ENCODE results near the gene ADGB. TPM values are rescaled to one million over a fixed set of nuclear protein-coding genes. Genes with fewer than 3 reads are reported as not detected.
A peak's percentile ranks its signal among the peaks of the same experiment; 100 is the strongest.

Gene ADGB
- total RNA-seq, 2 experiments from 2014 or later: not detected

DNA sequence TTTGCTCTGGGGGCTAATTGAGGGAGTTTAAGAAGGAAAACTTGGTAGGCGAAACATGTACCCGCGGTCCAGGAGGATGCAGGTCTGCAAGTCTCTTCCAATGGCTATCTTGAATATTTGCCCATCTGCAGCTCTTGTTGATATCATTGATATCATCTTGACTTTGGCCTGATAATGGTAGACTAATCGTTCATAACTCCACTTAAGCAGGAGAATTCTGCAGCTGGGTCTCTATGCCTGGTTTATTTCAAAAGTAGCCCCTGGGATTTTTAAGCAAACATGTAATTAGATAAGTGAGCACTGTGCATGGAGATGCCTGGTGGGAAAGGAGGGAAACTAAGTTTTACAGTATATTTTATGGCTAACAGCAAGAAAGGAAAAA, 52.7 kb downstream of the ADGB start:
- ChIA-PET POLR2A (no interaction called here), CTCF (no interaction called here)
- no peak overlapping the region for H3K27ac Mint-ChIP-seq
- no peaks in the 10 kb centered on the region for H3K9me3 Mint-ChIP-seq
- no peaks in the 10 kb centered on the region for H3K36me3 Mint-ChIP-seq (ENCODE audit: low read depth)
- H3K27me3 Mint-ChIP-seq: no peaks in the 10 kb centered on the region
- H3K4me3 Mint-ChIP-seq: no peak overlapping the region
- DNase-seq: no peak
- no peaks in the 10 kb centered on the region for H3K4me1 Mint-ChIP-seq

DNA sequence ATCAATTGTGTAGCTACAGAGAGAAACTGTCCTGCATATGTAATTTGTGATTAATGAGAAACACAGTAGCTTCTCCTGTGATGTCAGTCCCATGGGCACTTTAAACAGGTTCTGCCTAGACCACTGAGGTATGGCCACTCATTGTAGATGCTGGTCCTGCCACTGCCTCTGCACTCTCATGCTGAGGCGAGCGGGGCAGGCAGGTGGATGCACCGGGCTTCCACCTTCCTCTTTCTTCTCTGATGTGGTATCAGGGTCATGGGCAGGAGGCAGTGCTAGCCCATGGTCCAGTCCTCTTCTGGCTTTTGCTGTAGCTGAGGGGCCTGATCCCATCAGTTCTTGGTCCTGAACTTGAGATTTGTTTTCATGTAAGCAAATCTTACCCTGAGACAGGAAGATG, 58.7 kb downstream of the ADGB start:
- ChIA-PET CTCF (no interaction called here), POLR2A (no interaction called here)
- DNase-seq: no peak
- Mint-ChIP-seq H3K9me3 (no peaks in the 10 kb centered on the region), H3K27me3 (no peaks in the 10 kb centered on the region), H3K4me1 (no peaks in the 10 kb centered on the region), H3K27ac (no peak overlapping the region), H3K36me3 (ENCODE audit: low read depth) (no peaks in the 10 kb centered on the region), H3K4me3 (no peak overlapping the region)

DNA sequence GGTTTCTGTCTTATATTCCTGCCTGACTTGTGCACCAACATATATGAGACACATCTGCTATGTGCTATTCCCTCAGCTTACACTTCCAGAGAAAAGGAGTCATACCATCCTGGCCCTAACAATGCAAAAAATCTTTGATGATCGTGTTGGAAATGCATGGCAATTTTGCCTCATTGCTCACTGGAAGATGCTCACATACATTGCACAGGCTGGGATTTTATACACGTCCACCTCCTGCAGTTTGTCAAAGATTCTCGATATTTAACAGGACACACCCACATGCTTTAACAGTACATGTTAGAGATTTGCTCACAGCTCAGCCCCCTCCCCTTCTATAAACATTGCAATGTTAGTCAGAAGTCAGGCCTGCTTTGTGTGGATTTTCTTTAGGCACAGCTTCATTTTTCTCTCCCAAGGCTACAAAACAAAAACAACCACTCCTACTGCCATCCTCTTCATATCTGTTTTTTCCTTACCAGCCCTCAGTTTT, 66.1 kb downstream of the ADGB start:
- H3K27ac Mint-ChIP-seq: no peak overlapping the region
- no peaks in the 10 kb centered on the region for H3K27me3 Mint-ChIP-seq
- ChIA-PET POLR2A (no interaction called here), CTCF (no interaction called here)
- no peaks in the 10 kb centered on the region for H3K4me1 Mint-ChIP-seq
- no peaks in the 10 kb centered on the region for H3K36me3 Mint-ChIP-seq (ENCODE audit: low read depth)
- H3K4me3 Mint-ChIP-seq: no peak overlapping the region
- no peak for DNase-seq
- H3K9me3 Mint-ChIP-seq: no peaks in the 10 kb centered on the region

DNA sequence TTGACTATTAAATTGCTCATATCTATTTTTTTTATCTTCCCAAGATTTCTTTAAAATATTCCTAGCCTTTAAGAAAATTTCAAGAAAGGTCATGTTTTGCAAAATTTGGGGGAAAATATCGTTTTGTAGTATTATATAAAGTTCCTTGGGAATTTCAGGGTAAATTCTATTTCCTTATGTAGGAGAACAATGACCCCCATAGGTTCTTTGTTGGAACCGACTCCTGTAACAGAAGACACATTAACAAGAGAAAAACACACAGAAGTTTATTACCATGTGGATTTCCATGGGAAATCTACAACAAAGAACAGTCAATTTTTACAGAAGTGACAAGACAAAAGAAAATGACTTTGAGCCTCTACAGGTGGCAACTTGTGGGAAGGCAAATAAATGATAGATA, 68.1 kb downstream of the ADGB start:
- Mint-ChIP-seq H3K9me3 (no peaks in the 10 kb centered on the region), H3K27ac (no peak overlapping the region), H3K27me3 (no peaks in the 10 kb centered on the region), H3K36me3 (ENCODE audit: low read depth) (no peaks in the 10 kb centered on the region), H3K4me3 (no peak overlapping the region), H3K4me1 (no peaks in the 10 kb centered on the region)
- POLR2A ChIA-PET: no interaction called here
- no peak for DNase-seq
- CTCF ChIA-PET: no interaction called here

DNA sequence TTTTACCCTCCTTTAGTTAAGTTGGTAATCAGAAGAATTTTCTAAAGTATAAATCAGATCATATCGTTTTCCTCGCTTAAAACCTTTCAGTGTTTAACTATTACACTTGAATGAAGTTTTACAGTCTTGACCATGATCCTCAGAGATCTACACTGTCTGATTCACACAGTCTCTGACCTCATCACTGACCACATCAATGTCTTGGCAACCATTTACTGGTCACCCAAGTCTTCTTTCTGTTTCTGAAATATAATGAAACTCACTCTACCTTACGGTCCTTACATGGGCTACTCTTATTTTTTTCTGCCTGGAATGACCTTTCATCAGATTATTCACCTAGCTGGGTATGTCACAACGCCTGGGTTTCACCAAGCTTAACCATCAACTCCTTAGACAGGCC, 71.4 kb downstream of the ADGB start:
- Mint-ChIP-seq H3K9me3 (no peaks in the 10 kb centered on the region), H3K27me3 (no peaks in the 10 kb centered on the region), H3K4me3 (no peak overlapping the region), H3K36me3 (ENCODE audit: low read depth) (no peaks in the 10 kb centered on the region), H3K27ac (no peak overlapping the region), H3K4me1 (no peaks in the 10 kb centered on the region)
- ChIA-PET CTCF (no interaction called here), POLR2A (no interaction called here)
- no peak for DNase-seq

DNA sequence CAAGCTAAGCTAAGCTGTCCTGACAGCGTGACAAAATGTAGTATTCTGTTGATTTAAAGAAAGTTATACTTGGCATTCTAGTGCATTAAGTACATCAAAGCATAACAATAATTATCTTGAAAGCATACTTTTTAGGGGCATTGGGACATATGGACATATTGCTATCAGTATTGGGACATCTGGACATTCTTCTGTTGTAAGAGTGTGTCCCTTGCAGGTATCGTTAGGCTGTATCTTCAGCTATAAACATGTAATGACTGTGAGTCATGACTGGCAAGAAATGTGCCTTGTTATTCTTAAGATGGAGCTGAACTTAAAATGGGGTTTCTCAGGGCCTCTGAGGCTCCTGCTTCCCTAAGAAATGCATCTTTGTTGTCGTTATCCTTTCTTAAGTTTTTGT, 74.3 kb downstream of the ADGB start:
- no peaks in the 10 kb centered on the region for H3K9me3 Mint-ChIP-seq
- DNase-seq: no peak
- POLR2A ChIA-PET: no interaction called here
- CTCF ChIA-PET: no interaction called here
- H3K4me3 Mint-ChIP-seq: no peak overlapping the region
- H3K4me1 Mint-ChIP-seq: no peaks in the 10 kb centered on the region
- H3K27me3 Mint-ChIP-seq: no peaks in the 10 kb centered on the region
- H3K27ac Mint-ChIP-seq: no peak overlapping the region
- H3K36me3 Mint-ChIP-seq (ENCODE audit: low read depth): no peaks in the 10 kb centered on the region

DNA sequence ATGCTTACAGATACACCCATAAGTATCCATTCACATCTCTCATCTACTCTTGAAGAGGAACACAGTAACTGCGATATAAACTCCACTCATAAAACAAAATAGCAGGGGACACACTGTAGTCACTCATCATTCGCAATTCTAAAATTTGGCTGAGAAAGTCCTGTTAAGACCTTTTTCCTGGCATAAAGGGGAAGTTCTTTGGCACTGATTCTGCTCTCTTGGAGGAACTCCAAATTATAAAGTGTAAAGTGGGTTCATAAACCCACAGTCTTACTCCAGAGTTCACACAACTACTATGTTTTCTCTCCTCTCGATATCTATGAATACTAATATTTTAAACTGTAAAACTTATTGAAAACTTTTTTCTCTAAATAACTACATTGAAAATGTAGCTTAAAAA, 80.6 kb downstream of the ADGB start:
- Mint-ChIP-seq H3K4me3 (no peak overlapping the region), H3K9me3 (no peaks in the 10 kb centered on the region), H3K4me1 (no peaks in the 10 kb centered on the region), H3K27ac (no peak overlapping the region), H3K36me3 (ENCODE audit: low read depth) (no peaks in the 10 kb centered on the region), H3K27me3 (no peaks in the 10 kb centered on the region)
- ChIA-PET CTCF (no interaction called here), POLR2A (no interaction called here)
- DNase-seq: no peak

DNA sequence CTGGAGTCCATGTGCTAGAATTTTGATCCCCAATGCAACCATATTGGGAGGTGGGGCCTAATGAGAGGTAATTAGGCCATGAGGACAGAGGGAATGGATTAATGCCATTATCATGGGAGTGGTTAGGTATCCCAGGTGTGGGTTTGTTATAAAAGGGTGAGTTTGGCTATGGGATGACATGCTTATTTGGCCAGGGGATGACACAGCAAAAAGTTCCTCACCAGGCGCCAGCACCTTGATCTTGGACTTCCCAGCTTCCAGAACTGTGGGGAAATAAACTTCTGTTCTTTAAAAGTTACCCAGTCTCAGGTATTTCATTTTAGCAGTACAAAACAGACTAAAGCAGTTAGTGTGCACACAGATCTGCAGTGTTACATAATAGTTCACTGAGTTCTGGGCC, 84.1 kb downstream of the ADGB start:
- Mint-ChIP-seq H3K36me3 (ENCODE audit: low read depth) (no peaks in the 10 kb centered on the region), H3K9me3 (no peaks in the 10 kb centered on the region), H3K27me3 (no peaks in the 10 kb centered on the region), H3K27ac (no peak overlapping the region), H3K4me1 (no peaks in the 10 kb centered on the region), H3K4me3 (no peak overlapping the region)
- ChIA-PET POLR2A (no interaction called here), CTCF (no interaction called here)
- DNase-seq: no peak

DNA sequence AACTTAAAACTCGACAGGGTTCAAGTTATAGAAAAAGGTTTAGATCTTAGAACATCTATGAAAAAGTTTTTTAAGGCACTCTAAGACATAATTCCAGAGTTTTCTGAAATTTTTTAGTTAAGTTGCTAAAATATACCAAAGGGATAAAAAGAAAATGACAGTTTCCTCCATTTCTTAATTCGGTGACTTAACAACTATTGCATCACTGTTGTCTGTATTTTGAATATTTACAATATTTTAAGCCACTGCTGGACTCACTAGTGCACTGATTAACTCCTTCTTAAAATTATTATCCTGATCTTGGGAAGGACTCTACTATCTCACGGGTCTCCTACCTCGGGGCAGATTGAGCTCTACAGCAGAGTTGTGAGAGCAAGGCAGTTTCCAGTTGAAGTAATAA, 91.0 kb downstream of the ADGB start:
- no peaks in the 10 kb centered on the region for H3K36me3 Mint-ChIP-seq (ENCODE audit: low read depth)
- no peak overlapping the region for H3K27ac Mint-ChIP-seq
- CTCF ChIA-PET: no interaction called here
- H3K27me3 Mint-ChIP-seq: peaks cover 2% of the 10 kb centered on the region
- POLR2A ChIA-PET: no interaction called here
- H3K4me1 Mint-ChIP-seq: no peaks in the 10 kb centered on the region
- no peak overlapping the region for H3K4me3 Mint-ChIP-seq
- H3K9me3 Mint-ChIP-seq: no peaks in the 10 kb centered on the region
- DNase-seq: no peak

DNA sequence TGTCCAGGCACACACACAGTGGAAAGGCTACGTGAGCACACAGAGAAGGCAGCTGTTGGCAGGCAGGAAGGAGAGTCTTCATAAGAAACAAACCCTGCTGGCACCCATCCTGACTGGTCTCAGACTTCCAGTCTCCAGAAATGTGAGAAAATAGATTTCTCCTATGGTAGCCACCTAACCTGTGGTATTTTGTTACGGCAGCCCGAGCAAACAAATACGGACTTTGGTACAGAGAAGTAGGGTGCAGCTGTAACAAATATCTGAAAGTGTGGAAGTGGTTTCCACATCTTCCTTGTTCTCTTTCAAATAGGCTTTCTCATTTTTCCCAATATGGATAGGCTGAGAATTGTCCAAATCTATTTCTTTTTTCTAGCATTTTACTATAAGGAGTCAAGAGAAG, 94.6 kb downstream of the ADGB start:
- H3K27ac Mint-ChIP-seq: no peak overlapping the region
- ChIA-PET POLR2A (no interaction called here), CTCF (no interaction called here)
- no peaks in the 10 kb centered on the region for H3K4me1 Mint-ChIP-seq
- peaks cover 2% of the 10 kb centered on the region for H3K27me3 Mint-ChIP-seq
- H3K4me3 Mint-ChIP-seq: no peak overlapping the region
- no peak for DNase-seq
- no peaks in the 10 kb centered on the region for H3K9me3 Mint-ChIP-seq
- H3K36me3 Mint-ChIP-seq (ENCODE audit: low read depth): no peaks in the 10 kb centered on the region

DNA sequence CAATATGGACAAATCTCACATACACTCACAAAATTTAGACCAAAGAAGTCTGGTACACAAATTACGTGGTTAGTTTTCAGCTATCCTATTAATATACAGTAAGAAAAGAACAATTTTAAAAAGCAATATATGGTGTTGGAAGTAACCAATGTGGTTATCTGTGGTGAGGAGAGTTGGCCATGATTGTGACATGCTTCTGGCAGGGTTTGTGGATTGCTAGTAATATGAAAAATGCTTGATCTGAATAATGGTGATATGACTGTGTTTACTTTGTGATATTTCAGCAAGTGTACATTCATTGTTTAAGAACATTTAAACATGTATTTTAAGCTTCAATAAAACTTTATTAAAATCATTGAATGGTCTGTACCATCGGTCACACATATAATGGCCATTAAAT, 99.1 kb downstream of the ADGB start:
- Mint-ChIP-seq H3K36me3 (ENCODE audit: low read depth) (no peaks in the 10 kb centered on the region), H3K4me3 (no peak overlapping the region), H3K27ac (no peak overlapping the region), H3K4me1 (no peaks in the 10 kb centered on the region), H3K9me3 (no peaks in the 10 kb centered on the region), H3K27me3 (peaks cover 2% of the 10 kb centered on the region)
- ChIA-PET POLR2A (no interaction called here), CTCF (no interaction called here)
- no peak for DNase-seq

DNA sequence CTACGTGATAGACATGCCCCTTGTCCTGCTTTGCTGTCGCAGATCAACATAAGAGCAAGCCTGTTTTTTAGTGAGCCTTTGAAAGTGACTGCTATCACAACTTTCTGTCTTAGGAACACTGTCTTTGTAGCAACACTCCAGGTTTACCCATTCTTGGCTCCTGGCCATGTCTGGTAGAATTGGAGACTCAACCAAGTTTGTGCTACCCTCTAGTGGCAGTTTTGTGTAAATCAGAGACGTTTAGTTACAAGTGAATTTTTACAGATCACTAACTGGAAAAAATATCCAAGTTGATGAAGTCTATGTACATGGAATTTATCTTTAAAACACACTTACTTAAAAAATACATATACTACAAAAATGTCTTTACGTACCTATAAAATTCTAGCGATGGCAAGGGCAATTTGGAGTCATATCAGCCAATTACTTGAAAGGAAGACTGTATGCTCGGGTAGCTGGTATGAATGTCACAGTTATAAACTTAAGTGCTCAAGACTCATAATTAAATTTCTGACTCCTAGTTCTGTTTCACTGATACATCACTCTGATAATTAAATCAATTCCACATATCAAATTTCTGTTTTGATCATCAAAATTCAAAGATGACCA, 101.4 kb downstream of the ADGB start:
- H3K27ac Mint-ChIP-seq: no peak overlapping the region
- H3K9me3 Mint-ChIP-seq: no peaks in the 10 kb centered on the region
- H3K4me3 Mint-ChIP-seq: no peak overlapping the region
- no peaks in the 10 kb centered on the region for H3K27me3 Mint-ChIP-seq
- no peaks in the 10 kb centered on the region for H3K4me1 Mint-ChIP-seq
- POLR2A ChIA-PET: no interaction called here
- CTCF ChIA-PET: interaction anchor here (0.9 to 1.6 kb wide), 2 partner anchors 10 to 771 kb away, joined by 3 to 4 read pairs; no protein-coding TSS in a partner anchor
- DNase-seq: peak; percentile 20
- no peaks in the 10 kb centered on the region for H3K36me3 Mint-ChIP-seq (ENCODE audit: low read depth)

DNA sequence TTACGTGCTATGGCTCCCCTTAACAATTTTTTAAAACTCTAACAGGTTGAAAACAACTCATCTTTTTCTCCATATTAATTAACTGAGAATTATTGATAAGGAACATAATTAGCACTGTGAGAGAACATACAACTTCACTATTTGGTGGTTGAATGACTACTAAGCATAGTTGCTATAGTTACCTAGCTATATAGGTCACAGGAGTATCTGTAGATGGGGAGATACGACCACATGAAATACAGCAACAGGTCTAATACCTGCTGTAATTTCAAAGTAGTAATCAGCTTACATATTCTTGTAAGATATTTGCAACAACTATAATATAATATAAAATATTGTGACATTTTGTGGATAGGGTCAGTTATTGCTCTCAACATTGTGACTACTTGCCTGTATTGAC, 102.9 kb downstream of the ADGB start:
- Mint-ChIP-seq H3K27me3 (no peaks in the 10 kb centered on the region), H3K9me3 (no peaks in the 10 kb centered on the region), H3K36me3 (ENCODE audit: low read depth) (no peaks in the 10 kb centered on the region), H3K4me3 (no peak overlapping the region), H3K27ac (no peak overlapping the region), H3K4me1 (no peaks in the 10 kb centered on the region)
- ChIA-PET CTCF (interaction anchor here (0.6 kb wide), 1 partner anchor 45 kb away, joined by 3 read pairs; no protein-coding TSS in a partner anchor), POLR2A (no interaction called here)
- DNase-seq: no peak

DNA sequence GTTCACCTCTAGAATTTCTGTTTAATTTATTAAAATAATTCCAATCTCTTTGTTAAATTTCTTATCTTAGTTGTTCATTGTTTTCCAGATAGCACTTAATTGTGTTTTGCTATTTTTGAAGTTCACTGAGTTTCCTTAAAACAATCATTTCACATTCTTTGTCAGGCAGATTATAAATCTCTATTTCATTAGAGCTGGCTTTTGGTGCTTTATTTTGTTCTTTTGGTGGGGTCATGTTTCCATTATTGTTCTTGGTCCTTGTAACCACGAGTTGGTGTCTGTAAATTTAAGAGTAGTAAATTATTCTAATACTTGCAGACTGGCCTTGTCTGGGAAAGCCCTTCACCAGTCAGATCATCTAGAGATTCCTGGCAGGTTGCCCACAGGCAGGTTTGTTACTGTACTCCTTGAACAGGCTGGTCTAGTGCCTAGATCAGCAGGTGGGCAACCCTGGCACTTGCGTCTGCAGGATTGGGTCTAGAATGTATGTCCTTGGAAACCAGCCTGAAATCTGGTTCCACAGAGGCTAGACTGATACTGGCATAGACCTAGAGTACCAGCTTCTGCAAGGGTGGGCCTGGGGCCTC, 110.4 kb downstream of the ADGB start:
- POLR2A ChIA-PET: no interaction called here
- no peaks in the 10 kb centered on the region for H3K36me3 Mint-ChIP-seq (ENCODE audit: low read depth)
- CTCF ChIA-PET: no interaction called here
- no peak overlapping the region for H3K4me3 Mint-ChIP-seq
- no peak overlapping the region for H3K27ac Mint-ChIP-seq
- no peaks in the 10 kb centered on the region for H3K27me3 Mint-ChIP-seq
- no peaks in the 10 kb centered on the region for H3K4me1 Mint-ChIP-seq
- DNase-seq: no peak
- no peaks in the 10 kb centered on the region for H3K9me3 Mint-ChIP-seq

Data from activated CD4-positive, alpha-beta memory T cell treated with anti-CD3 and anti-CD28 coated beads, Interleukin-2, amount 10 ng/mL, durations not matched to agents 7 days and 5 days (primary cell).